Thyroid gland (tissue), 4 donors: ENCODE results near the gene RPL14.

Experiments
- POLR2A ChIP-seq, 2 donors: fragments of 450-650 bp; IDR thresholded peaks; one replicate each; pipeline ENCODE4 v1.6.1; 2017; ENCODE audit warnings: antibody characterized with exemption in 2 of 2, mild to moderate bottlenecking in 2 of 2, moderate library complexity in 1 of 2
- TF ChIP-seq, protein P1 (sequence below), 6 experiments: fragments of 200-600 bp in 3 of 6; fragments of 450-650 bp in 3 of 6; sonication (generic) in 3 of 6; IDR thresholded peaks; one replicate each; pipeline ENCODE4 v1.5.1; 2016 to 2019; ENCODE audit warnings: antibody characterized with exemption in 6 of 6, mild to moderate bottlenecking in 2 of 6, inconsistent platforms in 1 of 6, moderate library complexity in 1 of 6

GRCh38 chr3:40476478-40477470 lies 19.6 kb downstream of the RPL14 start, which contains the start of gene ZNF619:
- TF ChIP-seq, protein P1, sequence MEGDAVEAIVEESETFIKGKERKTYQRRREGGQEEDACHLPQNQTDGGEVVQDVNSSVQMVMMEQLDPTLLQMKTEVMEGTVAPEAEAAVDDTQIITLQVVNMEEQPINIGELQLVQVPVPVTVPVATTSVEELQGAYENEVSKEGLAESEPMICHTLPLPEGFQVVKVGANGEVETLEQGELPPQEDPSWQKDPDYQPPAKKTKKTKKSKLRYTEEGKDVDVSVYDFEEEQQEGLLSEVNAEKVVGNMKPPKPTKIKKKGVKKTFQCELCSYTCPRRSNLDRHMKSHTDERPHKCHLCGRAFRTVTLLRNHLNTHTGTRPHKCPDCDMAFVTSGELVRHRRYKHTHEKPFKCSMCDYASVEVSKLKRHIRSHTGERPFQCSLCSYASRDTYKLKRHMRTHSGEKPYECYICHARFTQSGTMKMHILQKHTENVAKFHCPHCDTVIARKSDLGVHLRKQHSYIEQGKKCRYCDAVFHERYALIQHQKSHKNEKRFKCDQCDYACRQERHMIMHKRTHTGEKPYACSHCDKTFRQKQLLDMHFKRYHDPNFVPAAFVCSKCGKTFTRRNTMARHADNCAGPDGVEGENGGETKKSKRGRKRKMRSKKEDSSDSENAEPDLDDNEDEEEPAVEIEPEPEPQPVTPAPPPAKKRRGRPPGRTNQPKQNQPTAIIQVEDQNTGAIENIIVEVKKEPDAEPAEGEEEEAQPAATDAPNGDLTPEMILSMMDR (IDR thresholded peaks at IDR 0.05) = no peak
- TF ChIP-seq POLR2A (IDR thresholded peaks at IDR 0.05) = peak in 1 of 2 donors; percentile 13
